LoVo (cell line): Measurements from ENCODE around the gene GJD2.

Source experiments
- DNase-seq: peaks from one replicate; pipeline ENCODE4 v3.0.0-alpha.2; 2016; ENCODE audit warnings: low spot score

GJD2 gene

DNA sequence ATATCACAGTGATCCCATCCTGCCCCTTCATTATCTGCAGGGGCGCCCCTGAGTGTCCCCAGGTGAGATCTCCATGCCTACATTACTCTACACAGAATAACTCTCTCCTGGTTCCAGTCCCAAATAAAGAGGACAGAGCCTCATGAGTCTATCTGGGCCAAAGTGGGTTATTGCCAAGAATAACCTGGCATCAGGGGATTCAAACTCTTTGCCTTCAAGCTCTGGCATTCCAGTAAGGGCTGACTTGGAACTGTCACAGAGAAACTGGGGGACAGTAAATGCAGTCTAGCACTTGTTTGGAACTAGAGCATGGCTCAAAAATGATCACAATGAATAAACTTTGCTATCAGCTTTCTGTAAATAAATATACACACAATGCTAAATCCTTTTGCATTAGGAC, 30.3 kb downstream of the GJD2 start:
- DNase-seq, result no peak

- DNase-seq, result no peak
Measured at GRCh38 chr15:34722439-34722836, 32.4 kb downstream of the GJD2 start.

- DNase-seq, result no peak
Measured at GRCh38 chr15:34721802-34722438, 32.9 kb downstream of the GJD2 start.

GRCh38 chr15:34721157-34721801, 33.5 kb downstream of the GJD2 start:
- no peak for DNase-seq

GRCh38 chr15:34719695-34720094, 35.1 kb downstream of the GJD2 start:
- DNase-seq, result no peak

DNA sequence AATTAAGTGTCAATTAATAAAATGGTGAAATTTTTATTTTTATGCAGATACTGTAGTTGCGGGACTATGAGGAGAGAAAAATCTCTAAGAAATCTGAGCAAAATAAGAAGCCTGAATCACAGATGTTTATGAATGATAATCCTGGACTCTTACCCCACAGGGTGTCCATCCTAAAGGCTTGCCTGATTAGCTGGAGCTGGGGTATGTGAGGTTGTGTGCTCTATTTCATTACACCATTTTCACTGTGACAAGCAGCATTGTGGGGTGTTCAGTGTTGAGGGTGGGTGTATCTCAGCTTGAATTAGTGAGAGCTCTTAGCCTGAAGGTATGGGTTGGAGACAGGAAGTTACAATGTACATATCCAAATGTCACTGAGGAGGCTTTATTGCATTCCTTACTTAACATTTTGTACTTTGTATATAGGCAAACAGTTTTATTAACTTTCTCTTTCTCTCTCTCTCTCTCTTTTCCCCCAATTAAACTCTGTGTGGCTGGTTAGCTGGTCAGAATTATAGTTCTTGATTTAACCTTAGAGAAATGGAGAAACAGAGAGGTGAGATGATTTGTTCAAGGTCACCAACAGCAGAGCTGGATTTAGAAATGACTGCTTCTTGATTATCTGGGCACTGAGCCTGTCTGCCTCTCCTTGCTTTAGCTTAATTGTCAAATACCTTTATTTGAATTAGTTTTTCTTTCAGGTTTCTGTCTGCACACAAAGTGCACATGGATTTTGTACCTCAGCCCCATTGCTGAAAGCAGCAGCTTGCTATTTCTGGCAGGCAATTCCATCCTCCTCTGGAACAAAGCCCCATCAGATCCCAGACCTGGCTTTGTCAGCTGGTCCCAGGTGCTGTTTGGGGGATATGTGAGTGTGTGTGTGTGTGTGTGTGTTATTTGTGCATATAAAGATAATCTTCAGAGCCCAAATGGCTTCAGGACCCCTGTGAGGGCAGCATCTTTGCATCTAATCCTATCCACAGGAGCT, 35.8 kb downstream of the GJD2 start:
- DNase-seq, result no peak

DNA sequence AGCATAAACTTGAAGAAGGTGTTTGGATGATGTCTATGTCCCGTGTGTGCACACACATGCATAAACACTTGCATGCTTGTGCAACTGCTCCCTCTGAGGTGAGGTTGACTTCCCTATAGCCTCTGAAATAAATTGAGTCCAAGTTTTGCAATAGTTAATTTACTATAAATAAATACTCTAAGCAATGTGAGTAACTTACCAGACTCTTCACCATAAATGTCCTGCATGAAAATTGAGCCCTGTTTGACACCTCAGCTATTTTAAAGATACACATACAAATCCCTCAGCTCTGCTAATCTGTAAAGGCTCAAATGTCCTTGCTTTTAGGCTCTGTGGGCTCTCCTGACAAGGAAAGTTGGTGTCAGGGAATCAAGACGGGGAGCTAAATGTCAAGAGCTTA, 37.1 kb downstream of the GJD2 start:
- no peak for DNase-seq

GRCh38 chr15:34716111-34716510, 38.7 kb downstream of the GJD2 start:
- DNase-seq, result no peak

DNA sequence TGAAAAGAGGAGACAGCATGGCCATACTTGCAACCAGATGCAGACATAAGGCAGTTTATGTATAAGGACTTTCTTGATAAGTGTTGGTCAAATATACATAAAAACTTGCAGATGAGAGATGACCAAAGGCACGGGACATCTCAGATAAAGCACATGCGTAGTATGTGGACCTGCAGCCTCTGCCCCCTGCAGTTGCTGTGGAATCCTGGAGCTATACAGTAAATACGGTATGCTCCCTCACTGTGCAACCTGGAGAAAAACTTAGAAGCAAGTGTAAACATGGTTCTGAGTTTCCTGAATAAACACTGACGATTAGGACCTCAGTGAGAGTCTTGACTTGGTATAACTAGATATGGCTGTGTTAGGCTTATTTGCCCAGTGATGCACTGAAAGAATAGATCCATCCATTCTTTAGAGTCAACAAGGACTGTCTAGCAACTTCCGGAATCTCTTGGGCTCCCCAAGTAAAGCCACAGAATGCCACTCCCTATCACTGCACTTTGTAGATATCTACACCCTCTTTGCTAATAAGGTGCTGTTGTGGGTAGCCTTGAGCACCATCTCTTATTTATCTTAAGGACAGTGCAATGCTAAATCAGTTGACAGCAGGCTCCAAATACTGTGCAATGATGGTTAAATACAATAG, 40.2 kb downstream of the GJD2 start:
- DNase-seq, result no peak

DNA sequence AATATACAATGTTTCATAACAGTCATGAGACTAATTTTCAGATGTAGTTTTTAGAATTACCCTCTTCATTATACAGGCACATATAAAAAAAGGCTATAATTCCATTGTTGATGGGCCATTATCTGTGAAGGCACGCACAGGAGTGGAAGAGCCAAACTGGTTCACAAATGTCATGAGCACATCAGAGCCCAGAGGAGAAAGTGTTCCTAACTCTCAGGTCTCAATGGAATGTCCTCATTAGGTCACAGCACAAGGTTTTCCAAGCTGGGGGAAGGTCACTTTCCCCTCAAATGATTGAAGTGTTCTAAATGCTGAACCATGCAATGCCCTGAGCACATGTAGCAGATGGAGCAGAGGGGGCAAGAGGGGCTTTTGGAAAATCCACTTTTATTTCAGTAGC, 41.2 kb downstream of the GJD2 start:
- no peak for DNase-seq

GRCh38 chr15:34709866-34710265, 44.9 kb downstream of the GJD2 start:
- no peak for DNase-seq

- DNase-seq, result peak; percentile 46
Measured at GRCh38 chr15:34708422-34708821, 46.4 kb downstream of the GJD2 start.

DNA sequence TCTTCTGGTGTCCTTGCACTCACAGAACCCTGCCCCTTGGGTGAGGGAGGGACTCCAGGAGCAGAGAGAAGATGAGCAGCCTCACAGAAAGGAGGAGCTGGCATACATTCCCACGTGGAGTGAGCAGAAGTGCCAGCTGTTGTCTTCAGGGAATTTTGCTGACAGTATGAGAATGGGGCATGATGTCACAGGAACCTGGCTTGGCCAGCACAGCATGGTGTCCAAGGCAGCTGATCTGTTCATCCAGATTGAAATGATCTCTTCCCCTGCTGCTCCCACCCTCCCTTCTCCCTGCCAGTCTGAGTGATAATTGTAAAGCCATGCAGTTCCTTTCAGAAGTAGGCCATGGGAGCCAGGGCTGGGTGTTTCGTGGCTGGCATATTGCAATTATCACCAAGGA, 53.3 kb downstream of the GJD2 start:
- DNase-seq, result no peak
